Cardiac fibroblast (primary cell): ENCODE measurements around the gene LTBP4.
"Not testable (repeated sequence)": the region's sequence is repeated elsewhere in the genome, so short reads cannot be mapped to it uniquely, and the experiment has no call there.

Experiments
- DNase-seq, 2 donors: peaks; one replicate each; pipeline versions ENCODE4 v3.0.0 to v3.0.0-alpha.2; 2010; ENCODE audit warnings: low read depth in 2 of 2
- H3K4me3 ChIP-seq, 2 donors: replicated peaks in 1 of 2; 1 replicate in 1 of 2; 2 replicates in 1 of 2; pipeline ENCODE4 v1.5.1; 2011; ENCODE audit warnings: low read depth in 2 of 2, low read length in 2 of 2, mild to moderate bottlenecking in 2 of 2, moderate library complexity in 1 of 2
- TF ChIP-seq, protein P1 (sequence below): IDR thresholded peaks from one replicate; pipeline ENCODE4 v1.5.1; 2011; ENCODE audit warnings: low read depth, mild to moderate bottlenecking, low read length, inconsistent platforms

LTBP4 gene

DNA sequence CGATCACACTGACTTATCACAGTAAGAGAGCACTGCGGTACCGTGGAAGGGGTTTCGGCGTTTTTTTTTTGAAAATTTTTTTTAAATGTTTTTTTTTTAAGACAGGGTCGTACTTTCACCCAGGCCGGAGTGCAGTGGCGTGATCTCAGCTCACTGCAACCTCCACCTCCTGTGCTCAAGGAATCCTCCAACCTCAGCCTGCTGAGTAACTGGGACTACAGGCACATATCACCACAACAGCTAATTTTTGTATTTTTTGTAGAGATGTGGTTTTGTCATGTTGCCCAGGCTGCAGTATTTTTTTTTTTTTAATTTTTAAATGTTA, 19.0 kb downstream of the LTBP4 start:
- no peak overlapping the region for H3K4me3 ChIP-seq
- no peak for DNase-seq
- TF ChIP-seq, protein P1, sequence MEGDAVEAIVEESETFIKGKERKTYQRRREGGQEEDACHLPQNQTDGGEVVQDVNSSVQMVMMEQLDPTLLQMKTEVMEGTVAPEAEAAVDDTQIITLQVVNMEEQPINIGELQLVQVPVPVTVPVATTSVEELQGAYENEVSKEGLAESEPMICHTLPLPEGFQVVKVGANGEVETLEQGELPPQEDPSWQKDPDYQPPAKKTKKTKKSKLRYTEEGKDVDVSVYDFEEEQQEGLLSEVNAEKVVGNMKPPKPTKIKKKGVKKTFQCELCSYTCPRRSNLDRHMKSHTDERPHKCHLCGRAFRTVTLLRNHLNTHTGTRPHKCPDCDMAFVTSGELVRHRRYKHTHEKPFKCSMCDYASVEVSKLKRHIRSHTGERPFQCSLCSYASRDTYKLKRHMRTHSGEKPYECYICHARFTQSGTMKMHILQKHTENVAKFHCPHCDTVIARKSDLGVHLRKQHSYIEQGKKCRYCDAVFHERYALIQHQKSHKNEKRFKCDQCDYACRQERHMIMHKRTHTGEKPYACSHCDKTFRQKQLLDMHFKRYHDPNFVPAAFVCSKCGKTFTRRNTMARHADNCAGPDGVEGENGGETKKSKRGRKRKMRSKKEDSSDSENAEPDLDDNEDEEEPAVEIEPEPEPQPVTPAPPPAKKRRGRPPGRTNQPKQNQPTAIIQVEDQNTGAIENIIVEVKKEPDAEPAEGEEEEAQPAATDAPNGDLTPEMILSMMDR = no peak

DNA sequence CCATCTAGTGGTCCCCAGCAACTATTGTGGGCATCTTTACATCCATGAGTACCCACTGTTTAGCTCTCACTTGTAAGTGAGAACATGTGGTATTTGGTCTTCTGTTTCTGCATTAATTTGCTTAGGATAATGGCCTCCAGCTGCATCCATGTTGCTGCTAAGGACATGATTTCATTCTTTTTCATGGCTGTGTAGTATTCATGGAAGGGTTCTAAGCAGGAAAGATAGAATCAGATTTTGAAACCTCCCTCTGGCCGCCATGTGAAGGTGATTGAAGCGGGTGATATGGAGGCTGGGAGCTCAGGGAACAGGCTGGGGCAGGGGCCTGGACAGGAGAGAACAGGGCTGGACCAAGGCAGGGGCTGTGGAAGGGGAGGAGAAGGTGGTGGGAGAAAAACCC, 20.1 kb downstream of the LTBP4 start:
- no peak for DNase-seq
- no peak overlapping the region for H3K4me3 ChIP-seq
- TF ChIP-seq, protein P1 = no peak

DNA sequence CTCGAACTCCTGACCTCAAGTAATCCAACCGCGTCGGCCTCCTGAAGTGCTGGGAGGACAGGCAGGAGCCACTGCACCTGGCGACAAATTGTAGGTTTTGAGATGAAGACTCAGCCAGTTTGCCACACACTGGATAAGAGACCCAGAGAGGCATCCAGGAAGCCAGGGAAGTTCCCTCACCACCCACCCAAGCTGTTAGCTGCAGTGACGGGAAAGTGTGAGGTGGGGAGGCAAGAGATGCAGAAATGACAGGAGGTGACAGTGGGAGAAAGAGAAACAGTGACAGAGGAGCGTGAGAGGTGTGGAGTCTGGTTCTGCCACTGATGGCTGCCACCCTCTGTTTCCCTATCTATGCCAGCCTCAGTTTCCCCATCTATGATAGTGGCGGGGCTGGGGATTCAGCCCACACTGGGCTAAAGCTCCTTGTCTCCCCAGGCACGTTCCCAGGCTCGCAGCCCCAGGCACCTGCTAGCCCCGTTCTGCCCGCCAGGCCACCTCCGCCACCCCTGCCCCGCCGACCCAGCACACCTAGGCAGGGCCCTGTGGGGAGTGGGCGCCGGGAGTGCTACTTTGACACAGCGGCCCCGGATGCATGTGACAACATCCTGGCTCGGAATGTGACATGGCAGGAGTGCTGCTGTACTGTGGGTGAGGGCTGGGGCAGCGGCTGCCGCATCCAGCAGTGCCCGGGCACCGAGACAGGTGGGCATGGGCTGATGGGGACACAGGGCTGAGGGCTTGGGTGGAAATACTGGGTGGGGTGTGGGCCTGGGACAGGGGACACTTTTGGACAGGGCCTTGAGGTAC, 21.0 kb downstream of the LTBP4 start:
- no peak overlapping the region for H3K4me3 ChIP-seq
- TF ChIP-seq, protein P1 = no peak
- DNase-seq = no peak

DNA sequence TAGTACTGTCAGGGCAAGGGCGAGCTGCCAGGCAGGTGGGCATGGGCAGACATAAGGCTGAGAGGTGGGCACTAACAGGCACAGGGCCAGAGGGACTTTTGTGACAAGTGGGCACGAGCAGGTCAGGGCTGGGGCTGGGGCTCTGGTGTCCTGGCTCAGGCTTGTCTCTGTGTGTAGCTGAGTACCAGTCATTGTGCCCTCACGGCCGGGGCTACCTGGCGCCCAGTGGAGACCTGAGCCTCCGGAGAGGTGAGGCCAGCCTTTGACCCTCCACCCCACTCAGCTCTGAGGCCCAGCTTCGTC, 21.6 kb downstream of the LTBP4 start:
- no peak for DNase-seq
- TF ChIP-seq, protein P1 = no peak
- H3K4me3 ChIP-seq = no peak overlapping the region

DNA sequence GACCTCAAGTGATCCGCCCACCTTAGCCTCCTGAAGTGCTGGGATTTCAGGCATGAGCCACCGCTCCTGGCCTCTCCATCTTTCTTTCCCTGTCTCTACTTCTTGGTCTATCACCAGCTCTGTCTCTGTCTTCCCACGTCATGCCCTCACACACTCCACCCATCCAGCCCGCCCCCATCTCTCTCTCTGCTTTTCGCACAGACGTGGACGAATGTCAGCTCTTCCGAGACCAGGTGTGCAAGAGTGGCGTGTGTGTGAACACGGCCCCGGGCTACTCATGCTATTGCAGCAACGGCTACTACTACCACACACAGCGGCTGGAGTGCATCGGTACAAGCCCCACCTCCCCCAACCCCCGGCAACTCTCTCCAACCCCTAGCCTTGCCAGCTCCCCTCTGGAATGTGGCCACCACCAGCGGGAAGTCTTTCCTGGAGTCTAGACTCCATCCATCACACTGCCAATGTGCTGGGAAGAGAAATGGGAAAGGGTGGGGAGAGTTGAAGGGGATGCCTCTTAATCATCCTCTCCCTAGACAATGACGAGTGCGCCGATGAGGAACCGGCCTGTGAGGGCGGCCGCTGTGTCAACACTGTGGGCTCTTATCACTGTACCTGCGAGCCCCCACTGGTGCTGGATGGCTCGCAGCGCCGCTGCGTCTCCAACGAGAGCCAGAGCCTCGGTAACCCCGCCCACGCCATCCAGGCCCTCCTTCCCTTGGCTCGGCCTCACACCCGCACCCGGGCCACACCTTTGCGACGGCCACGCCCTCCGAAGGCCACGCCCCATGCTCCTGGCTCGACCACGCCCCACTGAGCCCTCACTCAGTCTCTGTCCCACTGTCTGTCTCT, 22.5 kb downstream of the LTBP4 start:
- no peak overlapping the region for H3K4me3 ChIP-seq
- TF ChIP-seq, protein P1 = no peak
- peak in 1 of 2 donors; percentile 55 for DNase-seq

DNA sequence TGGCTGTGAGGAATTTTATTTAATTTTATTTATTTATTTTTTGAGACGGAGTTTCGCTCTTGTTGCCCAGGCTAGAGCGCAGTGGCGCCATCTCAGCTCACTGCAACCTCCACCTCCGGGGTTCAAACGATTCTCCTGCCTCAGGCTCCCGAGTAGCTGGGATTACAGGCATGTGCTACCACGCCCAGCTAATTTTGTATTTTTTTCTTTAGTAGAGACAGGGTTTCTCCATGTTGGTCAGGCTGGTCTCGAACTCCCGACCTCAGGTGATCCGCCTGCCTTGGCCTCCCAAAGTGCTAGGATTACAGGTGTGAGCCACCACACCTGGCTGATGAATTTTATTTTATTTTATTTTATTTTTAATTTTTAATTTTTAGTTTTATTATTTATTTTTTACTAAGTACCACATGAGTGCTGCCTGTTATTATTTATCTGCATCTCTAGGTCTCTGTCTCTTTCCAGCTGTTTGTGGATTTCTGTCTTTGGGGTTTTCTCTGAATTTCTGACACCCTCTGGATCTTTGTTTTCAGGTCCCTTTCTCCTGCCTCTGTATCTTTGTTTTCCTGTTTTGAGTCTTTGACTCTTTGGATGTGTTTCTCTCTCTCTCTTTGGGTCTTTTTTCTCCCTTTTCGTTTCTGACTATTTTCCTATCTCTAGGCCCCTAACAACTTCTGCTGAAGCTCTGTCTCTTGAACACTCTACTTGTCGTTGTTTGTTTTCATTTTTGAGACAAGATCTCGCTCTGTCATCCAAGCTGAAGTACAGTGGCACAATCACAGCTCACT, 23.4 kb downstream of the LTBP4 start:
- DNase-seq, H3K4me3 ChIP-seq: not testable (repeated sequence)
